ENCODE data around the gene HTRA2. TPM values are rescaled to one million over a fixed set of nuclear protein-coding genes. Genes with fewer than 3 reads are reported as not detected.

Gene HTRA2
- total RNA-seq, 4 donors from 2014 or later = 24.2 to 38.5 (median 29.4) TPM

- Histone ChIP-seq H3K9me3 (no peaks in the 10 kb centered on the region), H3K27ac (no peak overlapping the region), H3K36me3 (no peaks in the 10 kb centered on the region), H3K4me3 (no peak overlapping the region), H3K27me3 (no peaks in the 10 kb centered on the region), H3K4me1 (no peaks in the 10 kb centered on the region)
- in situ Hi-C loops (cut with MboI; ENCODE audit: low sequenced_read_pairs in 4 of 4) = no loop called here
- intact Hi-C loops (cut with DNase I; ENCODE audit: low total_unique reads) = no loop called here
- no peak for DNase-seq
- TF ChIP-seq POLR2A (IDR thresholded peaks at IDR 0.05) = no peak
- TF ChIP-seq, protein P1, sequence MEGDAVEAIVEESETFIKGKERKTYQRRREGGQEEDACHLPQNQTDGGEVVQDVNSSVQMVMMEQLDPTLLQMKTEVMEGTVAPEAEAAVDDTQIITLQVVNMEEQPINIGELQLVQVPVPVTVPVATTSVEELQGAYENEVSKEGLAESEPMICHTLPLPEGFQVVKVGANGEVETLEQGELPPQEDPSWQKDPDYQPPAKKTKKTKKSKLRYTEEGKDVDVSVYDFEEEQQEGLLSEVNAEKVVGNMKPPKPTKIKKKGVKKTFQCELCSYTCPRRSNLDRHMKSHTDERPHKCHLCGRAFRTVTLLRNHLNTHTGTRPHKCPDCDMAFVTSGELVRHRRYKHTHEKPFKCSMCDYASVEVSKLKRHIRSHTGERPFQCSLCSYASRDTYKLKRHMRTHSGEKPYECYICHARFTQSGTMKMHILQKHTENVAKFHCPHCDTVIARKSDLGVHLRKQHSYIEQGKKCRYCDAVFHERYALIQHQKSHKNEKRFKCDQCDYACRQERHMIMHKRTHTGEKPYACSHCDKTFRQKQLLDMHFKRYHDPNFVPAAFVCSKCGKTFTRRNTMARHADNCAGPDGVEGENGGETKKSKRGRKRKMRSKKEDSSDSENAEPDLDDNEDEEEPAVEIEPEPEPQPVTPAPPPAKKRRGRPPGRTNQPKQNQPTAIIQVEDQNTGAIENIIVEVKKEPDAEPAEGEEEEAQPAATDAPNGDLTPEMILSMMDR (IDR thresholded peaks at IDR 0.05 in 4 of 5, conservative IDR thresholded peaks at IDR 0.05 in 1 of 5) = no peak
- no peak for ATAC-seq
Measured at GRCh38 chr2:74578408-74578807, 48.7 kb downstream of the HTRA2 start.

- TF ChIP-seq, protein P1 (IDR thresholded peaks at IDR 0.05 in 4 of 5, conservative IDR thresholded peaks at IDR 0.05 in 1 of 5) = no peak
- no peak for TF ChIP-seq POLR2A (IDR thresholded peaks at IDR 0.05)
- Histone ChIP-seq H3K36me3 (no peaks in the 10 kb centered on the region), H3K9me3 (no peaks in the 10 kb centered on the region), H3K27ac (no peak overlapping the region), H3K27me3 (no peaks in the 10 kb centered on the region), H3K4me3 (no peak overlapping the region), H3K4me1 (no peaks in the 10 kb centered on the region)
- no peak for DNase-seq
- ATAC-seq = no peak
- in situ Hi-C loops (cut with MboI; ENCODE audit: low sequenced_read_pairs in 4 of 4) = loop anchor here in 3 of 4 donors (5.0 to 10.0 kb wide), 2 partner anchors 94 to 97 kb away; partner anchors contain the start of genes CCDC142 (in 2 of the 3) and TTC31 (in 2 of the 3)
- intact Hi-C loops (cut with DNase I; ENCODE audit: low total_unique reads) = no loop called here
Measured at GRCh38 chr2:74581463-74581862, 51.7 kb downstream of the HTRA2 start.

- H3K4me1 ChIP-seq = no peaks in the 10 kb centered on the region
- no peaks in the 10 kb centered on the region for H3K27me3 ChIP-seq
- intact Hi-C loops (cut with DNase I; ENCODE audit: low total_unique reads) (no loop called here), in situ Hi-C loops (cut with MboI; ENCODE audit: low sequenced_read_pairs in 4 of 4) (loop anchor here in 3 of 4 donors (5.0 to 10.0 kb wide), 2 partner anchors 95 to 97 kb away; partner anchors contain the start of genes CCDC142 (in 2 of the 3) and TTC31 (in 2 of the 3))
- H3K27ac ChIP-seq = no peak overlapping the region
- H3K9me3 ChIP-seq = no peaks in the 10 kb centered on the region
- H3K36me3 ChIP-seq = no peaks in the 10 kb centered on the region
- no peak for TF ChIP-seq POLR2A (IDR thresholded peaks at IDR 0.05)
- TF ChIP-seq, protein P1 (IDR thresholded peaks at IDR 0.05 in 4 of 5, conservative IDR thresholded peaks at IDR 0.05 in 1 of 5) = no peak
- DNase-seq (no peak), ATAC-seq (no peak)
- H3K4me3 ChIP-seq = no peak overlapping the region
Measured at GRCh38 chr2:74582184-74582583, 52.5 kb downstream of the HTRA2 start.

Other genes starting within 250 kb of the HTRA2 start
- gene SLC4A5, start 186.5 kb upstream of the HTRA2 start, total RNA-seq = 1 to 10 TPM in 1 of 4 donors, under 1 TPM in 3; 0.24 to 3.8 (median 0.59) TPM
- 100 to 1,000 TPM in 2 of 4 donors, 10 to 100 TPM in 2; 89.8 to 127 (median 103) TPM for gene DCTN1, start 149.6 kb upstream of the HTRA2 start, total RNA-seq
- gene C2orf81, start 108.3 kb upstream of the HTRA2 start, total RNA-seq = under 1 TPM in 1 of 4 donors, not detected in 3; 0.24 TPM
- gene WDR54, start 108.2 kb upstream of the HTRA2 start, total RNA-seq = 1 to 10 TPM in 2 of 4 donors, under 1 TPM in 2; 0.51 to 2.1 (median 1.4) TPM
- gene RTKN, start 88.0 kb upstream of the HTRA2 start, total RNA-seq = 10 to 100 TPM in 1 of 4 donors, 1 to 10 TPM in 3; 2.2 to 17.6 (median 5.9) TPM
- 10 to 100 TPM; 14.5 to 51.9 (median 41.1) TPM for gene INO80B, start 74.8 kb upstream of the HTRA2 start, total RNA-seq
- gene WBP1, start 71.5 kb upstream of the HTRA2 start, total RNA-seq = 10 to 100 TPM; 10.7 to 17.5 (median 16.5) TPM
- gene MOGS, start 64.6 kb upstream of the HTRA2 start, total RNA-seq = 10 to 100 TPM; 27.2 to 33.9 (median 31.7) TPM
- 10 to 100 TPM; 26.5 to 48.7 (median 41.5) TPM for gene MRPL53, start 57.3 kb upstream of the HTRA2 start, total RNA-seq
- gene CCDC142, start 46.9 kb upstream of the HTRA2 start, total RNA-seq = 1 to 10 TPM; 5.5 to 7.3 (median 6.0) TPM
- gene TTC31, start 46.9 kb upstream of the HTRA2 start, total RNA-seq = 1 to 10 TPM; 6.1 to 9.6 (median 7.7) TPM
- under 1 TPM in 1 of 4 donors, not detected in 3; 0.59 TPM for gene LBX2, start 30.3 kb upstream of the HTRA2 start, total RNA-seq
- 10 to 100 TPM; 14.2 to 23.6 (median 20.0) TPM for gene PCGF1, start 22.2 kb upstream of the HTRA2 start, total RNA-seq
- not detected for gene TLX2, start 15.5 kb upstream of the HTRA2 start, total RNA-seq
- under 1 TPM in 1 of 4 donors, not detected in 3; 0.24 TPM for gene DQX1, start 3.7 kb upstream of the HTRA2 start, total RNA-seq
- 100 to 1,000 TPM; 112 to 148 (median 115) TPM for gene AUP1, start 227 bp upstream of the HTRA2 start, total RNA-seq
- gene LOXL3, start 24.0 kb downstream of the HTRA2 start, total RNA-seq = 1 to 10 TPM in 1 of 4 donors, under 1 TPM in 3; 0.65 to 1.3 (median 0.95) TPM
- gene DOK1, start 24.8 kb downstream of the HTRA2 start, total RNA-seq = 1 to 10 TPM in 3 of 4 donors, under 1 TPM in 1; 0.51 to 4.1 (median 2.7) TPM
- under 1 TPM in 1 of 4 donors, not detected in 3; 0.20 TPM for gene M1AP, start 118.4 kb downstream of the HTRA2 start, total RNA-seq
- gene SEMA4F, start 124.3 kb downstream of the HTRA2 start, total RNA-seq = 1 to 10 TPM in 3 of 4 donors, under 1 TPM in 1; 0.97 to 1.6 (median 1.4) TPM